Measurements from ENCODE around the gene DOC2B.

DNA sequence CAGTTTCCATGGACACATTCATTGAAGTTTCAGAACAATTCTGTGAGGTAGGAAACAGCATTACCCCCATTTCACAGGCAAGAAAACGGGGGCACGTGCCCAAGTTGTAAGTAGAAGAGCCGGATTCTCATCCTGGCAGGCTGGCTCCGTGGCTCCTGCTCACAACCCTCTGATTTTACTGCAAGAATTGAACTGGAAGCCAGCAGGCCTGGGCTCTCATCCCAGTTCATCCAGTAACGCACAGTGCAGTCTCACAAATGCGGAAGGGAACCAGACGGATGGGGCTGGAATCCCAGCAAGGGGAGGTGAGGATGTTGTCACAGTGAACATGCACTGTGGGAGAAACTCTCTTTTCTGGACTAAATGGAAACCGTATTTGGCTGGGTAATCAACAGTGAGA is 40.7 kb upstream of the DOC2B start:
- TF ChIP-seq, protein P1, sequence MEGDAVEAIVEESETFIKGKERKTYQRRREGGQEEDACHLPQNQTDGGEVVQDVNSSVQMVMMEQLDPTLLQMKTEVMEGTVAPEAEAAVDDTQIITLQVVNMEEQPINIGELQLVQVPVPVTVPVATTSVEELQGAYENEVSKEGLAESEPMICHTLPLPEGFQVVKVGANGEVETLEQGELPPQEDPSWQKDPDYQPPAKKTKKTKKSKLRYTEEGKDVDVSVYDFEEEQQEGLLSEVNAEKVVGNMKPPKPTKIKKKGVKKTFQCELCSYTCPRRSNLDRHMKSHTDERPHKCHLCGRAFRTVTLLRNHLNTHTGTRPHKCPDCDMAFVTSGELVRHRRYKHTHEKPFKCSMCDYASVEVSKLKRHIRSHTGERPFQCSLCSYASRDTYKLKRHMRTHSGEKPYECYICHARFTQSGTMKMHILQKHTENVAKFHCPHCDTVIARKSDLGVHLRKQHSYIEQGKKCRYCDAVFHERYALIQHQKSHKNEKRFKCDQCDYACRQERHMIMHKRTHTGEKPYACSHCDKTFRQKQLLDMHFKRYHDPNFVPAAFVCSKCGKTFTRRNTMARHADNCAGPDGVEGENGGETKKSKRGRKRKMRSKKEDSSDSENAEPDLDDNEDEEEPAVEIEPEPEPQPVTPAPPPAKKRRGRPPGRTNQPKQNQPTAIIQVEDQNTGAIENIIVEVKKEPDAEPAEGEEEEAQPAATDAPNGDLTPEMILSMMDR (IDR thresholded peaks at IDR 0.05): no peak
- TF ChIP-seq POLR2A (IDR thresholded peaks at IDR 0.05): no peak

All from heart left ventricle (tissue), 13 donors.